H1 (cell line): Measurements from ENCODE around the gene DCAF6. TPM values are rescaled to one million over a fixed set of nuclear protein-coding genes. Genes with fewer than 3 reads are reported as not detected.

Experiments used
- CBX5 ChIP-seq: fragments of 300-800, 300-1000 bp; sonication (generic); IDR thresholded peaks from 2 replicates; pipeline ENCODE4 v1.7.1; 2016; ENCODE audit warnings: antibody characterized with exemption, low read length, low read depth
- CREB1 ChIP-seq: IDR thresholded peaks from 2 replicates; pipeline ENCODE4 v1.6.1; 2012; ENCODE audit warnings: inconsistent platforms
- JUN ChIP-seq: IDR thresholded peaks from 2 replicates; pipeline ENCODE4 v1.6.1; 2011; ENCODE audit warnings: low read depth, mild to moderate bottlenecking, improper control_type of control experiment, low read length
- POLR2AphosphoS5 ChIP-seq: IDR thresholded peaks from 2 replicates; pipeline ENCODE4 v1.6.1; 2011; ENCODE audit warnings: low read depth, low read length
- TAF1 ChIP-seq: IDR thresholded peaks from 2 replicates; pipeline ENCODE4 v1.6.1; 2011; ENCODE audit warnings: mild to moderate bottlenecking, low read depth, low read length
- TAF7 ChIP-seq: optimal IDR thresholded peaks from 2 replicates; pipeline ENCODE3; 2011; ENCODE audit warnings: low read depth, mild to moderate bottlenecking, inconsistent platforms, low read length, moderate library complexity, borderline replicate concordance
- polyA plus RNA-seq, 7 experiments: library from polyadenylated mRNA; depleted of rRNA in 3 of 7; stranded (reverse) in 5 of 7; unstranded in 2 of 7; fragments of >200 nt in 5 of 7; fragments of 200-250 nt in 2 of 7; gene quantifications; 1 replicate in 5 of 7; 2 replicates in 1 of 7; 4 replicates in 1 of 7; pipeline versions ENCODE4 v1.2.1 to v1.2.3, GENCODE V29; 2011 to 2013; ENCODE audit warnings: missing spikeins in 2 of 7, mixed read lengths in 2 of 7
- total RNA-seq: library from RNA; stranded (reverse); fragmentation: NEBNext Ultra II Directional; extraction: Animal tissue kit (Norgen Biotek cat#: 25700); gene quantifications from 2 replicates; pipeline ENCODE4 v1.2.1, GENCODE V29; 2021

The DCAF6 gene
- total and polyA plus RNA-seq, 2 of the 8 experiments (the other 6 are each of a cell fraction or from before 2014, with no cell fraction given): 12.3 to 17.4 TPM

DNA sequence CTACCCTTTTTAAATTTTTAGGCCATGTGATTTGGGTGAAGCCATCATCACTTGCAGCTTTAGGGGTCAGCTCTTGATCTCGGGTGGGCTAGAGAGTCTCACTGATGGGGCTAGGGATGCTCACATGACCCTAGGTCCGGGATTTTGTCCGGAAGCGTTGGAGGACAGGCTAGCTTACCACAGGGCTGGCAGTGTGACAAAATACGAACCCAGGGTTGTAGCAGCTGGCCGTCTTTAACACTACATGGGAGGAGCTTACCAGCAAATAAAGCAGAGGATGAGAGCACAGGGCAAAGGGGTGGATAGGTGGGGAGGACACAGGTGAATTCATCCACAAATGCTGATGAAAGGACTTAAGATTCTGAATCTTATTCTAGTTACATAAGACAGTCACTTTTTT is 178.4 kb downstream of the DCAF6 start (continued):
- TF ChIP-seq JUN (no peak), POLR2AphosphoS5 (no peak), CBX5 (no peak), TAF7 (no peak), TAF1 (no peak), CREB1 (no peak)
- TF ChIP-seq, all 59 proteins: peak for 0
